Measurements from ENCODE around the gene IFNGR2. TPM values are rescaled to one million over a fixed set of nuclear protein-coding genes. Genes with fewer than 3 reads are reported as not detected.

IFNGR2 gene
- total and polyA plus RNA-seq, 2 donors (not counting 1 experiment from before 2014, with no cell fraction given), result 96.0 to 108 TPM

DNA sequence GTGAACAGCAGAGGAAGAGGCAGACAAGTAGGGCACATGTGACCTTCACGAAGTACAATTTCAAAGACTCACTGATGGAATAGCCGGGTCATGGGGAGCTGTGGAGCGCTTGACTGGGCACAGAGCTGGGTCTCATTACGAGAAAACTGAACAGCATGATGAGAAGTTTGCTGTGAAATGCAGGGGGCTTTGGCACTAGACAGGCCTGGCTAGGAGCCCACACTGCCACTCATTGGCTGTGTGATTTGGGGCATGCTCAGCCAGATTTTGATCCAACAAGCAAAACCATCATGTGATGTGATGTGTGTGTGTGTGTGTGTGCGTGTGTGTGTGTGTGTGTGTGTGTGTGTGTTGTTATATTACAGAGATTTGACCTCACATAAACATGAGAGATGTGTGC lies 4.9 kb upstream of the IFNGR2 start:
- Histone ChIP-seq H3K36me3 (replicated peaks in 1 of 2; ENCODE audit: control extremely low read depth in 1 of 2, control insufficient read depth in 1 of 2, extremely low read depth in 1 of 2, insufficient read depth in 2 of 2, low read length in 1 of 2) (no peaks in the 10 kb centered on the region), H3K4me3 (ENCODE audit: control extremely low read depth in 1 of 5, extremely low read depth in 1 of 5, insufficient read depth in 1 of 5, low read depth in 2 of 5, low read length in 4 of 5) (no peak overlapping the region), H2AFZ (ENCODE audit: insufficient read depth, low read depth, low read length, poor library complexity, severe bottlenecking) (no peak overlapping the region), H3K9me3 (ENCODE audit: control extremely low read depth in 1 of 3, control insufficient read depth in 2 of 3, insufficient read depth in 1 of 3, low read length in 2 of 3) (peaks cover 0 to 12% (median 0%) of the 10 kb centered on the region in 3 donors), H3K4me1 (ENCODE audit: control insufficient read depth in 2 of 2, insufficient read depth in 2 of 2, low read length in 2 of 2) (peaks cover 47 to 68% of the 10 kb centered on the region in 2 donors), H3K9ac (ENCODE audit: low read length) (no peak overlapping the region), H4K20me1 (ENCODE audit: control insufficient read depth, insufficient read depth, low read length, poor library complexity, severe bottlenecking) (no peaks in the 10 kb centered on the region), H3K79me2 (ENCODE audit: control insufficient read depth, insufficient read depth, low read length) (no peaks in the 10 kb centered on the region), H3K4me2 (replicated peaks; ENCODE audit: low read depth, low read length, poor library complexity, severe bottlenecking) (no peak overlapping the region), H3K27me3 (replicated peaks in 1 of 4; ENCODE audit: control extremely low read depth in 1 of 4, control insufficient read depth in 3 of 4, insufficient read depth in 4 of 4, low read length in 3 of 4) (no peaks in the 10 kb centered on the region), H3K27ac (ENCODE audit: low read length in 2 of 2) (no peak overlapping the region)
- POLR2A ChIA-PET, result no interaction called here
- intact Hi-C loops (cut with micrococcal nuclease), result no loop called here
- no peak for ATAC-seq (ENCODE audit: low read depth)
- Mint-ChIP-seq H3K4me1 (peaks cover 60% of the 10 kb centered on the region), H3K4me3 (no peak overlapping the region), H3K9me3 (ENCODE audit: insufficient read depth) (no peaks in the 10 kb centered on the region), H3K27me3 (no peaks in the 10 kb centered on the region), H3K27ac (peak overlapping the region; percentile 60)
- DNase-seq, result no peak
- TF ChIP-seq, protein P1, sequence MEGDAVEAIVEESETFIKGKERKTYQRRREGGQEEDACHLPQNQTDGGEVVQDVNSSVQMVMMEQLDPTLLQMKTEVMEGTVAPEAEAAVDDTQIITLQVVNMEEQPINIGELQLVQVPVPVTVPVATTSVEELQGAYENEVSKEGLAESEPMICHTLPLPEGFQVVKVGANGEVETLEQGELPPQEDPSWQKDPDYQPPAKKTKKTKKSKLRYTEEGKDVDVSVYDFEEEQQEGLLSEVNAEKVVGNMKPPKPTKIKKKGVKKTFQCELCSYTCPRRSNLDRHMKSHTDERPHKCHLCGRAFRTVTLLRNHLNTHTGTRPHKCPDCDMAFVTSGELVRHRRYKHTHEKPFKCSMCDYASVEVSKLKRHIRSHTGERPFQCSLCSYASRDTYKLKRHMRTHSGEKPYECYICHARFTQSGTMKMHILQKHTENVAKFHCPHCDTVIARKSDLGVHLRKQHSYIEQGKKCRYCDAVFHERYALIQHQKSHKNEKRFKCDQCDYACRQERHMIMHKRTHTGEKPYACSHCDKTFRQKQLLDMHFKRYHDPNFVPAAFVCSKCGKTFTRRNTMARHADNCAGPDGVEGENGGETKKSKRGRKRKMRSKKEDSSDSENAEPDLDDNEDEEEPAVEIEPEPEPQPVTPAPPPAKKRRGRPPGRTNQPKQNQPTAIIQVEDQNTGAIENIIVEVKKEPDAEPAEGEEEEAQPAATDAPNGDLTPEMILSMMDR (IDR thresholded peaks at IDR 0.05), result no peak
- TF ChIP-seq EZH2 (IDR thresholded peaks at IDR 0.05; ENCODE audit: borderline replicate concordance, insufficient read depth, low read depth, low read length, poor library complexity, severe bottlenecking), result no peak
- 79% methylated on average over 4 of the region's 5 CpGs for WGBS (ENCODE audit: insufficient coverage)
- CTCF ChIA-PET, result interaction anchor here (3.9 kb wide), 1 partner anchor 37 kb away, joined by 24 read pairs; no protein-coding TSS in a partner anchor

DNA sequence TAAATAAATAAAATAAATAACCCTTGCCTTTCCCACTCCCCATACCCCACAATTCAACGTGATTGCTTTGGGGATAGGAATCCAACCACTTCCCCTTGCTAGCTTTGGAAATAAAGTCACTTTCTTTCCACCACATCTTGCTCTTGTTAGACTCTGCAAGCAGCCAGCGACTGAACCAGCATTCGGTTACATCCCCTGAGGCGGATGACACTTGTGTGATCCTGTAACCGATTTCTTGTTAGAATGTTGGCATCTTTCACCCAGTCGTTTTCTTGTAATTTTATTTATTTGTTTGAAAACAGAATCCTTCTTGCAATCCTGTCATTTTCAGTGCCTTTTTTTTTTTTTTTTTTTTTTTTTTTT lies 1.6 kb upstream of the IFNGR2 start:
- TF ChIP-seq, protein P1 (IDR thresholded peaks at IDR 0.05), result no peak
- TF ChIP-seq EZH2 (IDR thresholded peaks at IDR 0.05; ENCODE audit: borderline replicate concordance, insufficient read depth, low read depth, low read length, poor library complexity, severe bottlenecking), result no peak
- Histone ChIP-seq H2AFZ (ENCODE audit: insufficient read depth, low read depth, low read length, poor library complexity, severe bottlenecking) (no peak overlapping the region), H3K4me3 (ENCODE audit: control extremely low read depth in 1 of 5, extremely low read depth in 1 of 5, insufficient read depth in 1 of 5, low read depth in 2 of 5, low read length in 4 of 5) (no peak overlapping the region), H3K9me3 (ENCODE audit: control extremely low read depth in 1 of 3, control insufficient read depth in 2 of 3, insufficient read depth in 1 of 3, low read length in 2 of 3) (no peaks in the 10 kb centered on the region), H3K36me3 (replicated peaks in 1 of 2; ENCODE audit: control extremely low read depth in 1 of 2, control insufficient read depth in 1 of 2, extremely low read depth in 1 of 2, insufficient read depth in 2 of 2, low read length in 1 of 2) (peaks cover 0 to 7% of the 10 kb centered on the region in 2 experiments), H3K79me2 (ENCODE audit: control insufficient read depth, insufficient read depth, low read length) (peaks cover 32% of the 10 kb centered on the region), H3K27ac (ENCODE audit: low read length in 2 of 2) (no peak overlapping the region), H4K20me1 (ENCODE audit: control insufficient read depth, insufficient read depth, low read length, poor library complexity, severe bottlenecking) (peaks cover 26% of the 10 kb centered on the region), H3K4me1 (ENCODE audit: control insufficient read depth in 2 of 2, insufficient read depth in 2 of 2, low read length in 2 of 2) (peaks cover 42 to 62% of the 10 kb centered on the region in 2 donors), H3K4me2 (replicated peaks; ENCODE audit: low read depth, low read length, poor library complexity, severe bottlenecking) (no peak overlapping the region), H3K9ac (ENCODE audit: low read length) (no peak overlapping the region), H3K27me3 (replicated peaks in 1 of 4; ENCODE audit: control extremely low read depth in 1 of 4, control insufficient read depth in 3 of 4, insufficient read depth in 4 of 4, low read length in 3 of 4) (no peaks in the 10 kb centered on the region)
- peak overlapping the region; percentile 34 for H3K4me3 Mint-ChIP-seq
- POLR2A ChIA-PET, result interaction anchor here (0.8 to 2.3 kb wide), 7 partner anchors 14 to 136 kb away, joined by 3 to 39 read pairs (median 7); partner anchors contain the start of gene IFNAR1
- intact Hi-C loops (cut with micrococcal nuclease), result no loop called here
- no peak for DNase-seq
- H3K27ac Mint-ChIP-seq, result peak overlapping the region; percentile 72
- H3K27me3 Mint-ChIP-seq, result no peaks in the 10 kb centered on the region
- 100% methylated on average over 3 of the region's 6 CpGs for WGBS (ENCODE audit: insufficient coverage)
- CTCF ChIA-PET, result interaction anchor here (1.5 to 2.3 kb wide), 4 partner anchors 17 to 44 kb away, joined by 4 to 27 read pairs (median 8); no protein-coding TSS in a partner anchor
- peaks cover 63% of the 10 kb centered on the region for H3K4me1 Mint-ChIP-seq
- H3K9me3 Mint-ChIP-seq (ENCODE audit: insufficient read depth), result no peaks in the 10 kb centered on the region
- ATAC-seq (ENCODE audit: low read depth), result no peak

All from B cell (primary cell).